Osteocyte (in vitro differentiated cells): Measurements from ENCODE around the gene TBC1D1. TPM values are rescaled to one million over a fixed set of nuclear protein-coding genes. Genes with fewer than 3 reads are reported as not detected.

Experiments
- DNase-seq: peaks from one replicate; pipeline ENCODE4 v3.0.0; 2021; ENCODE audit warnings: mixed read lengths; ENCODE audit not compliant: unreplicated experiment; ENCODE audit errors: extremely low spot score
- H3K27ac Mint-ChIP-seq: one replicate; pipeline ENCODE4 v1.8.0; 2021; ENCODE audit warnings: mild to moderate bottlenecking, mixed read lengths; ENCODE audit not compliant: unreplicated experiment
- H3K27me3 Mint-ChIP-seq: one replicate; pipeline ENCODE4 v1.8.0; 2021; ENCODE audit warnings: mixed read lengths; ENCODE audit not compliant: unreplicated experiment
- H3K36me3 Mint-ChIP-seq: one replicate; pipeline ENCODE4 v1.8.0; 2021; ENCODE audit warnings: mixed read lengths; ENCODE audit not compliant: unreplicated experiment
- H3K4me1 Mint-ChIP-seq: one replicate; pipeline ENCODE4 v1.8.0; 2021; ENCODE audit warnings: mixed read lengths; ENCODE audit not compliant: unreplicated experiment
- H3K4me3 Mint-ChIP-seq: one replicate; pipeline ENCODE4 v1.8.0; 2021; ENCODE audit warnings: mild to moderate bottlenecking, moderate library complexity, mixed read lengths; ENCODE audit not compliant: unreplicated experiment
- H3K9me3 Mint-ChIP-seq: one replicate; pipeline ENCODE4 v1.8.0; 2021; ENCODE audit warnings: mixed read lengths; ENCODE audit not compliant: unreplicated experiment
- CTCF ChIP-seq: fragments of 200-600 bp; sonication (generic); IDR thresholded peaks from 2 replicates; pipeline ENCODE4 v1.5.0; 2021; ENCODE audit warnings: antibody characterized with exemption, mild to moderate bottlenecking, moderate library complexity
- total RNA-seq: library from RNA; stranded (reverse); gene quantifications from 2 replicates; pipeline ENCODE4 v1.2.1, GENCODE V29; 2021

The TBC1D1 gene
- total RNA-seq, 1 donor from 2014 or later = 46.2 TPM

DNA sequence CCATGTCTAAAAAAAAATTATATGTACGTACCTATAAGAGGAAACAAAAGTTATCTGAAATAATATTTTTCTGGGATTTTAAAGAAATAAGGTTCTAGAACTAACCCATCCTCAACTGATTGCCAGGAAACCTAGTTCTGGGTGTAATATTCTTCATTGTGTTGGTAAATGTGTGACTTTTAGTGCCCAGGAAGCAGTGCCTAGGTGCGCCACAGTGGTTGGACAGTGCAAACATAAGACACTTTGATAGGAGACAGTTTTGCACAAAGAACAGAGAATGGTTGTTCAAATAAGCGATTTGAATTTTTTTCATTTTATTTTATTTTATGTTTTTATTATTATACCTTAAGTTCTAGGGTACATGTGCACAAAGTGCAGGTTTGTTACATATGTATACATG lies 47.3 kb downstream of the TBC1D1 start:
- no peak overlapping the region for H3K4me3 Mint-ChIP-seq
- no peak overlapping the region for H3K27ac Mint-ChIP-seq

GRCh38 chr4:37946503-37947179 lies 55.8 kb downstream of the TBC1D1 start:
- no peak for TF ChIP-seq CTCF
- Mint-ChIP-seq H3K4me3 (no peak overlapping the region), H3K9me3 (no peaks in the 10 kb centered on the region), H3K36me3 (no peaks in the 10 kb centered on the region), H3K4me1 (no peaks in the 10 kb centered on the region), H3K27me3 (peaks cover 17% of the 10 kb centered on the region), H3K27ac (no peak overlapping the region)
- DNase-seq = no peak

More for the DNA sequence above, 47.3 kb downstream of the TBC1D1 start:
- Mint-ChIP-seq H3K27me3 (peaks cover 26% of the 10 kb centered on the region), H3K36me3 (no peaks in the 10 kb centered on the region), H3K4me1 (no peaks in the 10 kb centered on the region), H3K9me3 (peaks cover 6% of the 10 kb centered on the region)
- no peak for TF ChIP-seq CTCF
- no peak for DNase-seq

DNA sequence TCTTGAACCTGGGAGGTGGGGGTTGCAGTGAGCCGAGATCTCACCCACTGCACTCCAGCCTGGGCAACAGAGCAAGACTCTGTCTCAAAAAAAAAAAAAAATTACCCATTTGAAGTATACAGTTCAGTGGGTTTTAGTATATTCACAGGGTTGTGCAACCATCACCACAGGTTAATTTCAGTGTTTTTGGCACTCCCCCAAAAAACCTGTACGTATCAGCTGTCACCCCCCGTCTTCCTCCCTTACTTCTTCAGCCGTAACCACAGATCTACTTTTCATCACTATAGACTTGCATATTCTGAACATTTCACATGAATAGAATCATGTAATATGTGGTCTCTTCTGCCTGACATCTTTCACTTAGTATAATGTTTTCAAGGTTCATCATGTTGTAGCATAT lies 57.7 kb downstream of the TBC1D1 start:
- Mint-ChIP-seq H3K4me3 (no peak overlapping the region), H3K4me1 (peaks cover 1% of the 10 kb centered on the region), H3K27me3 (peaks cover 5% of the 10 kb centered on the region), H3K27ac (no peak overlapping the region), H3K36me3 (no peaks in the 10 kb centered on the region), H3K9me3 (no peaks in the 10 kb centered on the region)
- TF ChIP-seq CTCF = no peak
- no peak for DNase-seq

GRCh38 chr4:37949636-37950426 lies 58.9 kb downstream of the TBC1D1 start:
- Mint-ChIP-seq H3K4me3 (no peak overlapping the region), H3K36me3 (no peaks in the 10 kb centered on the region), H3K27ac (no peak overlapping the region), H3K27me3 (peaks cover 4% of the 10 kb centered on the region), H3K4me1 (peaks cover 3% of the 10 kb centered on the region), H3K9me3 (no peaks in the 10 kb centered on the region)
- no peak for DNase-seq
- no peak for TF ChIP-seq CTCF
